ENCODE data around the gene FOXC1. TPM values are rescaled to one million over a fixed set of nuclear protein-coding genes. Genes with fewer than 3 reads are reported as not detected.

Gene FOXC1
- total and polyA plus RNA-seq, 7 donors: 0.90 to 2.7 (median 1.5) TPM

GRCh38 chr6:1575210-1576041, 34.3 kb upstream of the FOXC1 start:
- Histone ChIP-seq H3K36me3 (ENCODE audit: insufficient read depth in 1 of 2, low read depth in 1 of 2) (no peaks in the 10 kb centered on the region), H3K4me1 (no peaks in the 10 kb centered on the region), H3K4me3 (peak overlapping the region; percentile 4), H3K9me3 (no peaks in the 10 kb centered on the region), H3K27me3 (ENCODE audit: insufficient read depth in 3 of 3, low read length in 2 of 3) (no peaks in the 10 kb centered on the region), H3K27ac (peak overlapping the region; percentile 30)
- 35 to 53% (median 40%) methylated on average over 15 to 16 of the region's 16 CpGs for WGBS, 3 donors
- DNase-seq (no peak), ATAC-seq (peak in 2 of 4 donors; percentile 35 to 47)
- intact Hi-C loops (cut with DNase I): no loop called here
- no peak for TF ChIP-seq CTCF (IDR thresholded peaks at IDR 0.05)

GRCh38 chr6:1576166-1576565, 33.5 kb upstream of the FOXC1 start:
- H3K36me3 ChIP-seq (ENCODE audit: insufficient read depth in 1 of 2, low read depth in 1 of 2): no peaks in the 10 kb centered on the region
- peak overlapping the region; percentile 30 for H3K27ac ChIP-seq
- H3K9me3 ChIP-seq: no peaks in the 10 kb centered on the region
- no peaks in the 10 kb centered on the region for H3K27me3 ChIP-seq (ENCODE audit: insufficient read depth in 3 of 3, low read length in 2 of 3)
- no peak for DNase-seq
- intact Hi-C loops (cut with DNase I): no loop called here
- ATAC-seq: no peak
- 85 to 87% (median 85%) methylated on average over 9 of the region's 9 CpGs for WGBS, 3 donors
- H3K4me1 ChIP-seq: no peaks in the 10 kb centered on the region
- no peak overlapping the region for H3K4me3 ChIP-seq
- no peak for TF ChIP-seq CTCF (IDR thresholded peaks at IDR 0.05)

- Histone ChIP-seq H3K36me3 (ENCODE audit: insufficient read depth in 1 of 2, low read depth in 1 of 2) (no peaks in the 10 kb centered on the region), H3K27me3 (ENCODE audit: insufficient read depth in 3 of 3, low read length in 2 of 3) (no peaks in the 10 kb centered on the region), H3K4me1 (no peaks in the 10 kb centered on the region), H3K4me3 (no peak overlapping the region), H3K27ac (no peak overlapping the region), H3K9me3 (no peaks in the 10 kb centered on the region)
- no peak for TF ChIP-seq CTCF (IDR thresholded peaks at IDR 0.05)
- intact Hi-C loops (cut with DNase I): no loop called here
- 96 to 97% (median 96%) methylated on average over 11 of the region's 11 CpGs for WGBS, 3 donors
- ATAC-seq: no peak
- no peak for DNase-seq
These were observed 33.0 kb upstream of the FOXC1 start for GRCh38 chr6:1576711-1577110.

- no peak overlapping the region for H3K4me3 ChIP-seq
- WGBS, 3 donors: 86 to 94% (median 89%) methylated on average over 11 of the region's 11 CpGs
- DNase-seq (no peak), ATAC-seq (no peak)
- no peaks in the 10 kb centered on the region for H3K36me3 ChIP-seq (ENCODE audit: insufficient read depth in 1 of 2, low read depth in 1 of 2)
- no peaks in the 10 kb centered on the region for H3K27me3 ChIP-seq (ENCODE audit: insufficient read depth in 3 of 3, low read length in 2 of 3)
- H3K4me1 ChIP-seq: no peaks in the 10 kb centered on the region
- intact Hi-C loops (cut with DNase I): no loop called here
- no peaks in the 10 kb centered on the region for H3K9me3 ChIP-seq
- no peak for TF ChIP-seq CTCF (IDR thresholded peaks at IDR 0.05)
- H3K27ac ChIP-seq: no peak overlapping the region
These were observed 32.5 kb upstream of the FOXC1 start for GRCh38 chr6:1577146-1577680.

Data from psoas muscle (tissue), 8 donors.